HL-60 (cell line): Measurements from ENCODE around the gene GPC1.

Source experiments
- DNase-seq, 2 experiments: peaks; one replicate each; pipeline ENCODE4 v3.0.0-alpha.2; 2010 to 2020; ENCODE audit warnings: low read depth in 1 of 2, low spot score in 1 of 2
- H3K27ac ChIP-seq: fragments of 250-450 bp; sonication (Bioruptor Pico); replicated peaks from 2 replicates; pipeline ENCODE4 v1.5.1; 2020; ENCODE audit warnings: mild to moderate bottlenecking, moderate library complexity
- H3K27me3 ChIP-seq: fragments of 250-450 bp; sonication (Bioruptor Pico); 2 replicates; pipeline ENCODE4 v1.5.1; 2021; ENCODE audit warnings: mild to moderate bottlenecking, moderate library complexity; ENCODE audit not compliant: insufficient read depth, poor library complexity, severe bottlenecking
- H3K4me3 ChIP-seq: replicated peaks from 2 replicates; pipeline ENCODE4 v1.5.1; 2011; ENCODE audit warnings: mild to moderate bottlenecking, control low read depth, low read length; ENCODE audit not compliant: insufficient read depth
- CTCF ChIP-seq: IDR thresholded peaks from one replicate; pipeline ENCODE4 v1.5.1; 2011; ENCODE audit warnings: low read length, control low read depth, inconsistent platforms; ENCODE audit not compliant: insufficient read depth
- GABPA ChIP-seq: IDR thresholded peaks from 2 replicates; pipeline ENCODE4 v1.6.1; 2012; ENCODE audit warnings: low read depth
- POLR2AphosphoS5 ChIP-seq: IDR thresholded peaks from 2 replicates; pipeline ENCODE4 v1.6.1; 2012; ENCODE audit warnings: low read depth
- REST ChIP-seq: IDR thresholded peaks from 2 replicates; pipeline ENCODE4 v1.6.1; 2012; ENCODE audit warnings: low read depth; ENCODE audit not compliant: insufficient replicate concordance
- SPI1 ChIP-seq: IDR thresholded peaks from 2 replicates; pipeline ENCODE4 v1.6.1; 2012; ENCODE audit warnings: low read depth, mild to moderate bottlenecking, borderline replicate concordance

GPC1 gene

GRCh38 chr2:240479111-240479501 lies 43.6 kb downstream of the GPC1 start:
- H3K27ac ChIP-seq: no peak overlapping the region
- no peak overlapping the region for H3K4me3 ChIP-seq
- H3K27me3 ChIP-seq: no peaks in the 10 kb centered on the region
- TF ChIP-seq SPI1 (no peak), GABPA (no peak)
- no peak for DNase-seq

- TF ChIP-seq GABPA: no peak
- no peak for TF ChIP-seq POLR2AphosphoS5
- TF ChIP-seq REST: no peak
- no peak for TF ChIP-seq SPI1
- no peak for TF ChIP-seq CTCF
- no peak overlapping the region for H3K27ac ChIP-seq
- H3K4me3 ChIP-seq: no peak overlapping the region
- no peaks in the 10 kb centered on the region for H3K27me3 ChIP-seq
- no peak for DNase-seq
Observed at GRCh38 chr2:240480834-240481623, 45.6 kb downstream of the GPC1 start.

- H3K27ac ChIP-seq: no peak overlapping the region
- DNase-seq: no peak
- no peak overlapping the region for H3K4me3 ChIP-seq
Observed at GRCh38 chr2:240481720-240482119, 46.3 kb downstream of the GPC1 start.

More at GRCh38 chr2:240481720-240482119, 46.3 kb downstream of the GPC1 start:
- TF ChIP-seq POLR2AphosphoS5 (no peak), REST (no peak), SPI1 (no peak), CTCF (no peak), GABPA (no peak)
- H3K27me3 ChIP-seq: no peaks in the 10 kb centered on the region
